ENCODE measurements around the gene ZNF827.

GRCh38 chr4:145976680-145977079, 38.1 kb upstream of the ZNF827 start:
- TF ChIP-seq TP53 (CRISPR knock-in tag; conservative IDR thresholded peaks at IDR 0.05) = no peak
- TF ChIP-seq CTCF (CRISPR knock-in tag; IDR thresholded peaks at IDR 0.05) = no peak
- no peak for TF ChIP-seq ZNF234 (CRISPR knock-in tag; conservative IDR thresholded peaks at IDR 0.05)
- TF ChIP-seq ZNF280B (CRISPR knock-in tag; IDR thresholded peaks at IDR 0.05; ENCODE audit: borderline replicate concordance) = no peak
- no peak for TF ChIP-seq RFXANK (CRISPR knock-in tag; IDR thresholded peaks at IDR 0.05)
- TF ChIP-seq NFYB (CRISPR knock-in tag; IDR thresholded peaks at IDR 0.05) = no peak
- no peak for TF ChIP-seq MAX (IDR thresholded peaks at IDR 0.05)

Data from HepG2 (cell line).